Measurements from ENCODE around the gene ENAH.

- TF ChIP-seq EZH2 (IDR thresholded peaks at IDR 0.05; ENCODE audit: low read length) (no peak), CTCF (optimal IDR thresholded peaks at IDR 0.05 in 1 of 3, IDR thresholded peaks at IDR 0.05 in 1 of 3, conservative IDR thresholded peaks at IDR 0.05 in 1 of 3; ENCODE audit: extremely low read depth in 1 of 3, insufficient read depth in 2 of 3, low read length in 3 of 3) (no peak)
Observed at GRCh38 chr1:225651376-225651871, 1.5 kb downstream of the ENAH start.
